Measurements from ENCODE around the gene LEO1. TPM values are rescaled to one million over a fixed set of nuclear protein-coding genes. Genes with fewer than 3 reads are reported as not detected.

Gene LEO1
- total RNA-seq, 1 experiment from 2014 or later: 28.4 TPM

DNA sequence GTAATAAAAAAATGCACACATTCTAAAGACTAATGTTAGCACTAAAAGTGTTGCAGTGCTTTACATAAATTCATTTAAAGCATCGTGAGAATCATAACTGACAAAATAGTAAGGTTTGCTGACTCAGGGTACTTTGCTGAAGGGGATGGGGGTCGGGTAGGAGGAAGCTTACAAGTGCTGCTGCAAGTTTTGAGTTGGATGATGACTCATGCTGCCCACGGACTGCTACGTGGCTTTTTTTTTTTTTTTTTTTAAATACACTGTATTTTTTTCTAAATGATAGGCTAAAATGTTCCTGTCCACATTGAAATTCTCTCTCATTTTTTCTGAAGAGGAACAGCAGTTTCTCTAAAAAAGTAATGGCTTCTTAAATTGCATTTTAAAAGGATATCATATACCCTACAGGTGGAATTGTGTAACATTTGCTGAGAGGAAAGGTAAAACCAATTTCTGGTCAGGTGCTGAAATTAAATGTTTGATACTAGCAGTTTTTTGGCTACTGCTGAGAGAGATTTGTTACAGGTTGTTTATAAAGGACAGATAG lies 49.6 kb upstream of the LEO1 start (continued):
- TF ChIP-seq, protein P1, sequence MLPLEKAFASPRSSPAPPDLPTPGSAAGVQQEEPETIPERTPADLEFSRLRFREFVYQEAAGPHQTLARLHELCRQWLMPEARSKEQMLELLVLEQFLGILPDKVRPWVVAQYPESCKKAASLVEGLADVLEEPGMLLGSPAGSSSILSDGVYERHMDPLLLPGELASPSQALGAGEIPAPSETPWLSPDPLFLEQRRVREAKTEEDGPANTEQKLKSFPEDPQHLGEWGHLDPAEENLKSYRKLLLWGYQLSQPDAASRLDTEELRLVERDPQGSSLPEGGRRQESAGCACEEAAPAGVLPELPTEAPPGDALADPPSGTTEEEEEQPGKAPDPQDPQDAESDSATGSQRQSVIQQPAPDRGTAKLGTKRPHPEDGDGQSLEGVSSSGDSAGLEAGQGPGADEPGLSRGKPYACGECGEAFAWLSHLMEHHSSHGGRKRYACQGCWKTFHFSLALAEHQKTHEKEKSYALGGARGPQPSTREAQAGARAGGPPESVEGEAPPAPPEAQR (CRISPR knock-in tag; IDR thresholded peaks at IDR 0.05): no peak

DNA sequence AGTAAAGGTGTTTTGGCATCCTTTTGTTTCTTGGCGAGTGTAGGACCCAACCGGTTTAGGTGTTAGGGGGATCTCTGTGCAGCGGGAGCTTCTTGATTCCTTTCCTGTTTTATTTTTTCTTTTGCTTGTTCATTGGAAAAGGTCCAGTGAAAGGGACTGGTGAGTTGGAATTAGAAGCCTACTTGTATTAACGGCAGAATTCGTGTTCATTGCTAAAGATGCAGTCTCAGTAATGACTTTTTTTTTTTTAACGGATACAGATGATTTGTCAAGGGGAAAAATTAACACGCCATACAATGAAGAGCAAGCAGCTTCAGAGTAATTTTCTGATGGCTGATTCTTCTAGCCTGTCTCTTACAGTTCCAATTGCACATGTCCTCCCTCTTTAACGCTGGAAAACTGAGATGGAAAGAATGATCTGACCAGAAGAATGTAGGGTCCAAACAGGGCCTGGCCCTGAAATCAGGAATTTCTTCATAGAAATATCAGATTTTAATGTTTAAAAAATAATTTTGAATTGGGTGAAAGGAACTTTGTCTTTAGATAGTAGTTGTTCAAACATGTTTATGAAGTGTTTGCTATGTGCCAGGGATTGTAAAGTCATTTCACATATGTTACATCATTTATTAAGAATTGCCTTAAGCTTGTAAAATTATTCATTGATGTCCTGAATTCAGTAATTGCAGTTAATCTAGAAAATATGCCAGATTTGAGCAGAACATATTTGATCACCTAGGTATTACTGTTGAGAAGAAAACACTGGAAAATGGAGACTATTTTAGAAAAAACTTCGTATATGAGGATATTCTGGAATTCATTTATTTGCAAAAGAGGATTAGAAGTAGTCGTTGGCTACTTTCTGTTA lies 48.9 kb upstream of the LEO1 start:
- peaks cover 9% of the 10 kb centered on the region for H3K27me3 Mint-ChIP-seq (ENCODE audit: low read depth)
- no peak for ATAC-seq
- no peaks in the 10 kb centered on the region for H3K36me3 Mint-ChIP-seq
- no peaks in the 10 kb centered on the region for H3K9me3 Mint-ChIP-seq
- no peak for TF ChIP-seq NFATC4 (CRISPR knock-in tag; IDR thresholded peaks at IDR 0.05)
- TF ChIP-seq TEAD1 (CRISPR knock-in tag; IDR thresholded peaks at IDR 0.05): no peak
- TF ChIP-seq SMAD4 (CRISPR knock-in tag; IDR thresholded peaks at IDR 0.05): no peak
- TF ChIP-seq NR1H2 (CRISPR knock-in tag; IDR thresholded peaks at IDR 0.05): no peak
- TF ChIP-seq, protein P2, sequence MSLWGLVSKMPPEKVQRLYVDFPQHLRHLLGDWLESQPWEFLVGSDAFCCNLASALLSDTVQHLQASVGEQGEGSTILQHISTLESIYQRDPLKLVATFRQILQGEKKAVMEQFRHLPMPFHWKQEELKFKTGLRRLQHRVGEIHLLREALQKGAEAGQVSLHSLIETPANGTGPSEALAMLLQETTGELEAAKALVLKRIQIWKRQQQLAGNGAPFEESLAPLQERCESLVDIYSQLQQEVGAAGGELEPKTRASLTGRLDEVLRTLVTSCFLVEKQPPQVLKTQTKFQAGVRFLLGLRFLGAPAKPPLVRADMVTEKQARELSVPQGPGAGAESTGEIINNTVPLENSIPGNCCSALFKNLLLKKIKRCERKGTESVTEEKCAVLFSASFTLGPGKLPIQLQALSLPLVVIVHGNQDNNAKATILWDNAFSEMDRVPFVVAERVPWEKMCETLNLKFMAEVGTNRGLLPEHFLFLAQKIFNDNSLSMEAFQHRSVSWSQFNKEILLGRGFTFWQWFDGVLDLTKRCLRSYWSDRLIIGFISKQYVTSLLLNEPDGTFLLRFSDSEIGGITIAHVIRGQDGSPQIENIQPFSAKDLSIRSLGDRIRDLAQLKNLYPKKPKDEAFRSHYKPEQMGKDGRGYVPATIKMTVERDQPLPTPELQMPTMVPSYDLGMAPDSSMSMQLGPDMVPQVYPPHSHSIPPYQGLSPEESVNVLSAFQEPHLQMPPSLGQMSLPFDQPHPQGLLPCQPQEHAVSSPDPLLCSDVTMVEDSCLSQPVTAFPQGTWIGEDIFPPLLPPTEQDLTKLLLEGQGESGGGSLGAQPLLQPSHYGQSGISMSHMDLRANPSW (CRISPR knock-in tag; conservative IDR thresholded peaks at IDR 0.05; ENCODE audit: low read depth): no peak
- no peak for TF ChIP-seq ESRRA (CRISPR knock-in tag; IDR thresholded peaks at IDR 0.05; ENCODE audit: borderline replicate concordance)
- no peak for TF ChIP-seq ZNF416 (CRISPR knock-in tag; IDR thresholded peaks at IDR 0.05)
- no peak for TF ChIP-seq SMAD3 (CRISPR knock-in tag; IDR thresholded peaks at IDR 0.05; ENCODE audit: borderline replicate concordance)
- TF ChIP-seq, protein P3, sequence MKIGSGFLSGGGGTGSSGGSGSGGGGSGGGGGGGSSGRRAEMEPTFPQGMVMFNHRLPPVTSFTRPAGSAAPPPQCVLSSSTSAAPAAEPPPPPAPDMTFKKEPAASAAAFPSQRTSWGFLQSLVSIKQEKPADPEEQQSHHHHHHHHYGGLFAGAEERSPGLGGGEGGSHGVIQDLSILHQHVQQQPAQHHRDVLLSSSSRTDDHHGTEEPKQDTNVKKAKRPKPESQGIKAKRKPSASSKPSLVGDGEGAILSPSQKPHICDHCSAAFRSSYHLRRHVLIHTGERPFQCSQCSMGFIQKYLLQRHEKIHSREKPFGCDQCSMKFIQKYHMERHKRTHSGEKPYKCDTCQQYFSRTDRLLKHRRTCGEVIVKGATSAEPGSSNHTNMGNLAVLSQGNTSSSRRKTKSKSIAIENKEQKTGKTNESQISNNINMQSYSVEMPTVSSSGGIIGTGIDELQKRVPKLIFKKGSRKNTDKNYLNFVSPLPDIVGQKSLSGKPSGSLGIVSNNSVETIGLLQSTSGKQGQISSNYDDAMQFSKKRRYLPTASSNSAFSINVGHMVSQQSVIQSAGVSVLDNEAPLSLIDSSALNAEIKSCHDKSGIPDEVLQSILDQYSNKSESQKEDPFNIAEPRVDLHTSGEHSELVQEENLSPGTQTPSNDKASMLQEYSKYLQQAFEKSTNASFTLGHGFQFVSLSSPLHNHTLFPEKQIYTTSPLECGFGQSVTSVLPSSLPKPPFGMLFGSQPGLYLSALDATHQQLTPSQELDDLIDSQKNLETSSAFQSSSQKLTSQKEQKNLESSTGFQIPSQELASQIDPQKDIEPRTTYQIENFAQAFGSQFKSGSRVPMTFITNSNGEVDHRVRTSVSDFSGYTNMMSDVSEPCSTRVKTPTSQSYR (CRISPR knock-in tag; IDR thresholded peaks at IDR 0.05): no peak
- TF ChIP-seq RELA (CRISPR knock-in tag; IDR thresholded peaks at IDR 0.05; ENCODE audit: borderline replicate concordance): no peak
- TF ChIP-seq ZBTB21 (CRISPR knock-in tag; IDR thresholded peaks at IDR 0.05; ENCODE audit: borderline replicate concordance): no peak
- TF ChIP-seq TEAD4 (CRISPR knock-in tag; IDR thresholded peaks at IDR 0.05): no peak
- no peak for TF ChIP-seq ATF1 (CRISPR knock-in tag; IDR thresholded peaks at IDR 0.05)
- TF ChIP-seq, protein P4, sequence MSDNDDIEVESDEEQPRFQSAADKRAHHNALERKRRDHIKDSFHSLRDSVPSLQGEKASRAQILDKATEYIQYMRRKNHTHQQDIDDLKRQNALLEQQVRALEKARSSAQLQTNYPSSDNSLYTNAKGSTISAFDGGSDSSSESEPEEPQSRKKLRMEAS (CRISPR knock-in tag; IDR thresholded peaks at IDR 0.05): no peak
- TF ChIP-seq, protein P5, sequence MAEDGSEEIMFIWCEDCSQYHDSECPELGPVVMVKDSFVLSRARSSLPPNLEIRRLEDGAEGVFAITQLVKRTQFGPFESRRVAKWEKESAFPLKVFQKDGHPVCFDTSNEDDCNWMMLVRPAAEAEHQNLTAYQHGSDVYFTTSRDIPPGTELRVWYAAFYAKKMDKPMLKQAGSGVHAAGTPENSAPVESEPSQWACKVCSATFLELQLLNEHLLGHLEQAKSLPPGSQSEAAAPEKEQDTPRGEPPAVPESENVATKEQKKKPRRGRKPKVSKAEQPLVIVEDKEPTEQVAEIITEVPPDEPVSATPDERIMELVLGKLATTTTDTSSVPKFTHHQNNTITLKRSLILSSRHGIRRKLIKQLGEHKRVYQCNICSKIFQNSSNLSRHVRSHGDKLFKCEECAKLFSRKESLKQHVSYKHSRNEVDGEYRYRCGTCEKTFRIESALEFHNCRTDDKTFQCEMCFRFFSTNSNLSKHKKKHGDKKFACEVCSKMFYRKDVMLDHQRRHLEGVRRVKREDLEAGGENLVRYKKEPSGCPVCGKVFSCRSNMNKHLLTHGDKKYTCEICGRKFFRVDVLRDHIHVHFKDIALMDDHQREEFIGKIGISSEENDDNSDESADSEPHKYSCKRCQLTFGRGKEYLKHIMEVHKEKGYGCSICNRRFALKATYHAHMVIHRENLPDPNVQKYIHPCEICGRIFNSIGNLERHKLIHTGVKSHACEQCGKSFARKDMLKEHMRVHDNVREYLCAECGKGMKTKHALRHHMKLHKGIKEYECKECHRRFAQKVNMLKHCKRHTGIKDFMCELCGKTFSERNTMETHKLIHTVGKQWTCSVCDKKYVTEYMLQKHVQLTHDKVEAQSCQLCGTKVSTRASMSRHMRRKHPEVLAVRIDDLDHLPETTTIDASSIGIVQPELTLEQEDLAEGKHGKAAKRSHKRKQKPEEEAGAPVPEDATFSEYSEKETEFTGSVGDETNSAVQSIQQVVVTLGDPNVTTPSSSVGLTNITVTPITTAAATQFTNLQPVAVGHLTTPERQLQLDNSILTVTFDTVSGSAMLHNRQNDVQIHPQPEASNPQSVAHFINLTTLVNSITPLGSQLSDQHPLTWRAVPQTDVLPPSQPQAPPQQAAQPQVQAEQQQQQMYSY (CRISPR knock-in tag; IDR thresholded peaks at IDR 0.05): no peak
- no peak for TF ChIP-seq HMGA2 (CRISPR knock-in tag; IDR thresholded peaks at IDR 0.05)
- TF ChIP-seq, protein P6, sequence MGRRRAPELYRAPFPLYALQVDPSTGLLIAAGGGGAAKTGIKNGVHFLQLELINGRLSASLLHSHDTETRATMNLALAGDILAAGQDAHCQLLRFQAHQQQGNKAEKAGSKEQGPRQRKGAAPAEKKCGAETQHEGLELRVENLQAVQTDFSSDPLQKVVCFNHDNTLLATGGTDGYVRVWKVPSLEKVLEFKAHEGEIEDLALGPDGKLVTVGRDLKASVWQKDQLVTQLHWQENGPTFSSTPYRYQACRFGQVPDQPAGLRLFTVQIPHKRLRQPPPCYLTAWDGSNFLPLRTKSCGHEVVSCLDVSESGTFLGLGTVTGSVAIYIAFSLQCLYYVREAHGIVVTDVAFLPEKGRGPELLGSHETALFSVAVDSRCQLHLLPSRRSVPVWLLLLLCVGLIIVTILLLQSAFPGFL (CRISPR knock-in tag; IDR thresholded peaks at IDR 0.05; ENCODE audit: borderline replicate concordance): no peak
- no peak for TF ChIP-seq ZNF232 (CRISPR knock-in tag; IDR thresholded peaks at IDR 0.05)
- TF ChIP-seq ZNF671 (CRISPR knock-in tag; IDR thresholded peaks at IDR 0.05): no peak
- TF ChIP-seq, protein P7, sequence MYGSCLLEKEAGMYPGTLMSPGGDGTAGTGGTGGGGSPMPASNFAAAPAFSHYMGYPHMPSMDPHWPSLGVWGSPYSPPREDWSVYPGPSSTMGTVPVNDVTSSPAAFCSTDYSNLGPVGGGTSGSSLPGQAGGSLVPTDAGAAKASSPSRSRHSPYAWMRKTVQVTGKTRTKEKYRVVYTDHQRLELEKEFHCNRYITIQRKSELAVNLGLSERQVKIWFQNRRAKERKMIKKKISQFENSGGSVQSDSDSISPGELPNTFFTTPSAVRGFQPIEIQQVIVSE (CRISPR knock-in tag; IDR thresholded peaks at IDR 0.05; ENCODE audit: borderline replicate concordance): no peak
- CTCF ChIA-PET: interaction anchor here (0.6 to 2.0 kb wide), 6 partner anchors 10 to 1519 kb away, joined by 3 to 8 read pairs (median 4); partner anchors contain the start of genes BCL2L10 and LEO1
- peaks cover 52% of the 10 kb centered on the region for H3K4me1 Mint-ChIP-seq
- peak overlapping the region; percentile 84 for H3K4me3 Mint-ChIP-seq
- H3K27ac Mint-ChIP-seq: peak overlapping the region; percentile 73
- POLR2A ChIA-PET: interaction anchor here (0.6 kb wide), 2 partner anchors 63 to 283 kb away, joined by 3 read pairs; partner anchors contain the start of gene LYSMD2
- no peak for DNase-seq (ENCODE audit: low spot score)

Measured in WTC11 (cell line).